ENCODE measurements around the gene PPP1R2C.
A peak's percentile ranks its signal among the peaks of the same experiment; 100 is the strongest.

PPP1R2C gene

GRCh38 chrX:42778096-42778495 is at the start of gene PPP1R2C:
TSS of gene PPP1R2C (minus strand) at chrX:42778163. CDS start at chrX:42778079, 84 bp downstream.
- peak; percentile 19 for DNase-seq

GRCh38 chrX:42825201-42825600 is 47.2 kb upstream of the PPP1R2C start:
- no peak for DNase-seq

GRCh38 chrX:42824541-42824940 is 46.6 kb upstream of the PPP1R2C start:
- DNase-seq, result no peak

GRCh38 chrX:42823443-42823842 is 45.5 kb upstream of the PPP1R2C start:
- peak; percentile 4 for DNase-seq

- DNase-seq, result no peak
Measured at GRCh38 chrX:42821803-42822443, 44.0 kb upstream of the PPP1R2C start.

- DNase-seq, result no peak
Measured at GRCh38 chrX:42818151-42818921, 40.4 kb upstream of the PPP1R2C start.

GRCh38 chrX:42809569-42809968 is 31.6 kb upstream of the PPP1R2C start:
- DNase-seq, result no peak

GRCh38 chrX:42807393-42807792 is 29.4 kb upstream of the PPP1R2C start:
- DNase-seq, result no peak

GRCh38 chrX:42804524-42804923 is 26.6 kb upstream of the PPP1R2C start:
- DNase-seq, result no peak

- DNase-seq, result no peak
Measured at GRCh38 chrX:42803320-42803719, 25.4 kb upstream of the PPP1R2C start.

GRCh38 chrX:42797651-42798269 is 19.8 kb upstream of the PPP1R2C start:
- DNase-seq, result no peak

GRCh38 chrX:42783451-42783850 is 5.5 kb upstream of the PPP1R2C start:
- no peak for DNase-seq

GRCh38 chrX:42776195-42776594 is 1.8 kb downstream of the PPP1R2C start:
- DNase-seq, result no peak

GRCh38 chrX:42772874-42773273 is 5.1 kb downstream of the PPP1R2C start:
- no peak for DNase-seq

GRCh38 chrX:42771506-42772335 is 6.2 kb downstream of the PPP1R2C start:
- DNase-seq, result no peak

- no peak for DNase-seq
Measured at GRCh38 chrX:42770566-42770965, 7.4 kb downstream of the PPP1R2C start.

GRCh38 chrX:42759881-42760280 is 18.1 kb downstream of the PPP1R2C start:
- DNase-seq, result no peak

- no peak for DNase-seq
Measured at GRCh38 chrX:42755815-42756214, 22.1 kb downstream of the PPP1R2C start.

GRCh38 chrX:42754603-42755002 is 23.4 kb downstream of the PPP1R2C start:
- no peak for DNase-seq

GRCh38 chrX:42754115-42754514 is 23.8 kb downstream of the PPP1R2C start:
- DNase-seq, result no peak

GRCh38 chrX:42752730-42753129 is 25.2 kb downstream of the PPP1R2C start:
- DNase-seq, result no peak

GRCh38 chrX:42751573-42751972 is 26.4 kb downstream of the PPP1R2C start:
- DNase-seq, result no peak

Data from activated CD4-positive, alpha-beta T cell treated with anti-CD3 and anti-CD28 coated beads, Interleukin-2, amount 50 U/mL, for 16 hours (primary cell).